GM18519 (cell line): ENCODE measurements around the gene NACA2.
"Not testable (repeated sequence)": the region's sequence is repeated elsewhere in the genome, so short reads cannot be mapped to it uniquely, and the experiment has no call there.

Experiments used
- ATAC-seq: cut with Tn5 transposase; IDR thresholded peaks from one replicate; pipeline ENCODE4 v1.9.1; 2021; ENCODE audit warnings: mild to moderate bottlenecking, moderate library complexity; ENCODE audit not compliant: unreplicated experiment, low FRiP score

NACA2 gene

DNA sequence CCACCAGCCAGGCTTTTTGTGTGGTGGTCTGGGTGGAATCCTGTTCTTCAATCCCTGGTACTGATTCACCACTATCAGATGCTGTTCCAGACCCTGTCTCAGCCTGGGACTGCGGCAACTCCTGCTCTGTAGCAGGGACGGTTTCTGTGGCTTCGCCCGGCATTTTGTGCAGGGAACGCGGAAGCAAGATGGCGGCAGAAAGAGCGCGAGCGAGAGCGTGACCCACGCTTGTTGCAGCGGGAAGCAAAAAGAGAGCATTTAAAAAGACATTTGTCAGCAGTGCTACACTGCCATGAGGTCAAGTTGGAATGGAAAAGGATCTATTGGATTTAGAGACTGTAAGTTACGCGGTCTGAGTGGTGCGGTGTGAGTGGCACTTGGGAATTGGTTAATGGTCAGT is at the start of gene NACA2:
Gene NACA2, minus strand, starts transcription at position 202 of the 400 bp plus-strand sequence. Its CDS starts 39 bp downstream, at position 163.
- no peak for ATAC-seq

- ATAC-seq, result no peak
Measured at GRCh38 chr17:61639818-61640217, 48.8 kb upstream of the NACA2 start.

- no peak for ATAC-seq
Measured at GRCh38 chr17:61638087-61638486, 47.1 kb upstream of the NACA2 start.

GRCh38 chr17:61635913-61636432 is 45.0 kb upstream of the NACA2 start:
- ATAC-seq, result no peak

- no peak for ATAC-seq
Measured at GRCh38 chr17:61634942-61635538, 44.0 kb upstream of the NACA2 start.

DNA sequence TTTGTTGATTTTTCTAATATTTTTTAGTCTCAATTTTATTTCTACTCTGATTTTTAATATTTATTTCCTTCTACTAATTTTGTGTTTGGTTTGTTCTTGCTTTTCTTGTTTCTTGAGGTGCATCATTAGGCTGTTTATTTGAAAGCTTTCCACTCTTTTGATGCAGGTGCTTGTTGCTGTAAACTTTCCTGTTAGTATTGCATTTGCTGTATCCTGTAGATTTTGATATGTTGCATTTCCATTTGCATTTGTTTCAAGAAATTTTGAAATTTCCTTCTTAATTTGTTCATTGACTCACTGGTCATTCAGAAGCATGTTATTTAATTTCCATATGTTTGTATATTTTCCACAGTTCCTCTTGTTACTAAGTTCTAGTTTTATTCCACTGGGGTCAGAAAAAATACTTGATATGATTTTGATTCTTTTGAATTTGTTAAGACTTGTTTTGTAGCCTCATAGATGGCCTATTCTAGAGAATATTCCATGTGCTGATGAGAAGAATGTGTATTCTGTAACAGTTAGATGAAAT is 43.1 kb upstream of the NACA2 start:
- no peak for ATAC-seq

DNA sequence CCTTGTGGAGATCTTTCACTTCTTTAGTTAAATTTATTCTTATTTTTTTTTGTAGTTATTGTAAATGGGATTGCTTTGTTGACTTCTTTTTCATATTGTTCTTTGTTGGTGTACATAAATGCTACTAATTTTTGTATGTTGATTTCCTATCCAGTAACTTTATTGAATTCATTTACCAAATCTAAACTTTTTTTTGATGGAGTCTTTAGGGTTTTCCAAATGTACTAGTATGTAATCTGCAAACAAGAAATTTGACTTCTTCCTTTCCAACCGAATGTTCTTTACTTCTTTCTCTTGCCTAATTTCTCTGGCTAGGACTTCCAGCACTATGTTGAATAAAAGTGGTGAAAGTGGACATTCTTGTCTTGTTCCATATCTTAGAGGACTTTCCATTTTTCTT is 41.8 kb upstream of the NACA2 start:
- ATAC-seq, result no peak

DNA sequence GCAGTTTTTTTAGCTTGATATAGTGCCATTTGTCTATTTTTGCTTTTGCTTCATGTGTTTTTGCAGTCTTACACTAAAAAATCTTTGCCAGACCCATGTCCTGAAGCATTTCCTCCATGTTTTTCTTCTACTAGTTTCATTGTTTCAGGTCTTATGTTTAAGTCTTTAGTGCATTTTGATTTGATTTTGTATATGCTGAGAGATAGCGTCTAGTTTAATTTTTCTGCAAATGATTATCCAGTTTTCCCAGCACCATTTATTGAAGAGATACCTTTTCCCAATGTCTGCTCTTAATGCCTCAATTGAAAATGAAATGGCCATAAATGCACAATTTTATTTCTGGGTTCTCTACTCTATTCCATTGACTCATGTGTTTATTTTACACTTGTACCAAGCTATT is 40.8 kb upstream of the NACA2 start:
- no peak for ATAC-seq

- ATAC-seq, result not testable (repeated sequence)
Measured at GRCh38 chr17:61628158-61628557, 37.1 kb upstream of the NACA2 start.

DNA sequence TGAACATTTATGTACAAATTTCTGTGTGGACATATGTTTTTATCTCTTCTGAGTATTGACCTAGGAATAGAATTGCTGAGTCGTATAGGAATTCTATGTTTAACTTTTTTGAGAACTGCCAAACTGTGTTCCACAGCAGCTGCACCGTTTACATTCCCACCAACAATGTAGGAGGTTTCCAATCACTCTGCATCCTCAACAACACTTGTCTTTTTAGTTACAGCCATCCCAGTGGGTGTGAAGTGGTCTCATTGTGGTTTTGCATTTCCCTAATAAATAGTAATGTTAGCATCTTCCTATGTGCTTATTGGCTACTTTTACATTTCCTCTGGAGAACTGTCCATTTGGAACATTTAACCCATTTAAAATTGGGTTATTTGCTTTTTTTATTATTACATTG is 36.6 kb upstream of the NACA2 start:
- no peak for ATAC-seq

- no peak for ATAC-seq
Measured at GRCh38 chr17:61627125-61627524, 36.1 kb upstream of the NACA2 start.

DNA sequence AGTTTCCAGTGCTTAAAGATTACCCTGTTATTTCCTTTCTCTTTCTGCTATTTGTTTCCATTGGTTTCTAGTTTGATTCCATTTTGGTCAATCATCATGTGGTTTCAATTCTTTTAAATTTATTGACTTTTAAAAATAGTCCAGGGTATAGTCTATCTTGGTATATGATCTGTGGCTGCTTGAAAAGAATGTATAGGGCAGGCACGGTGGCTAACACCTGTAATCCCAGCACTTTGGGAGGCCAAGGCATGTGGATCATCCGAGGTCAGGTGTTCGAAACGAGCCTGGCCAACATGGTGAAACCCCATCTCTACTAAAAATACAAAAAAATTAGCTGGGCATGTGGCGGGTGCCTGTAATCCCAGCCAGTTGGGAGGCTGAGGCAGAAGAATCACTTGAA is 34.5 kb upstream of the NACA2 start:
- no peak for ATAC-seq

DNA sequence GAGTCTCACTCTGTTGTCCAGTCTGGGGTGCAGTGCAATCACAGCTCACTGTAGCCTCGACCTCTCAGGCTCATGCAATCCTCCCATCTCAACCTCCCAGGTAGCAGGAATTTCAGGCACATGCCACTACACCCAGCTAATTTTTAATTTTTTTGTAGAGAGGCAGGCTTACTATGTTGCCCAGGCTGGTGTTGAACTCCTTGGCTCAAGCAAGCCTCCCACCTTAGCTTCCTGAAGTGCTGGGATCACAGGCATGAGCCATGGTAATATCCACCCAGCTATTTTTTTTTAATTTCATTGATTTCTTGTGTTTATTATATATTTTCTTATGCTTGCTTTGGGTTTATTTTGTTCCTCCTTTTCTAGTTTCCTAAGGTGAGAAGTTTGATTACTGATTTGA is 33.9 kb upstream of the NACA2 start:
- no peak for ATAC-seq

- no peak for ATAC-seq
Measured at GRCh38 chr17:61621317-61621716, 30.3 kb upstream of the NACA2 start.

DNA sequence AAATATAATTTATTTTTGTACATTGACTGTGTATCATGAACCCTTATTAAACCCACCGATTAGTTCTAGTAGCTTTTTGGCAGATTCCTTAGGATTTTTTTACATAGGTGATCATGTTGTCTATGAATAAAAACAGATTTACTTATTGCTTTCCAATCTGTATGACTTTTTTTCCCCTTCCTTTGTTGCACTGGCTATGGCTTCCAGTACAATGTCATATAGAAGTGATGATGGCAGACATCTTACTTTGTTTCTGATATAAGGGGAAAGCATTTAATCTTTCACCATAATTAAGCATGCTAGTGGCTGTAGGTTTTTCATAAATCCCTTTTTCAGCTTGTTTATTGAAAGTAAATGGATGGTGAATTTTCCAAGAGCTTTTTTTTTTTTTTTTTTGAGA is 28.9 kb upstream of the NACA2 start:
- ATAC-seq, result no peak

DNA sequence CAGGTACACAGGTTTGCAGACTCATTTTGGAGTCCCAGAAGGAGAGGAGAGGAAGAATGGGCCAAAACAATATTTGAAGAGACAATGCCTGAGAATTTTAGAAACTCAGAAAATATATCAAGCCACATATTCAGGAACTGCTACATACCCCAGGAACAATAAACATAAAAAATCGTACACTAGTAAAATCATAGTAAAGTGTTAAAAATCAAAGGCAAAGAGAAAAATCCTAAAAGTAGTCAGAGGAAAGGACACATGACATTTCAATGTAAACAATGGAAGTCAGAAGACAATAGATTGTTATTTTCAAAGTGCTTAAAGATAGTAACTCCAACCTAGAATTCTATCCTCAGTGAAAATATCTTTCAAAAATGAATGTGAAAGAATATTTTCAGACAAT is 28.5 kb upstream of the NACA2 start:
- ATAC-seq, result no peak

- ATAC-seq, result no peak
Measured at GRCh38 chr17:61618950-61619349, 27.9 kb upstream of the NACA2 start.

- no peak for ATAC-seq
Measured at GRCh38 chr17:61617330-61617729, 26.3 kb upstream of the NACA2 start.

DNA sequence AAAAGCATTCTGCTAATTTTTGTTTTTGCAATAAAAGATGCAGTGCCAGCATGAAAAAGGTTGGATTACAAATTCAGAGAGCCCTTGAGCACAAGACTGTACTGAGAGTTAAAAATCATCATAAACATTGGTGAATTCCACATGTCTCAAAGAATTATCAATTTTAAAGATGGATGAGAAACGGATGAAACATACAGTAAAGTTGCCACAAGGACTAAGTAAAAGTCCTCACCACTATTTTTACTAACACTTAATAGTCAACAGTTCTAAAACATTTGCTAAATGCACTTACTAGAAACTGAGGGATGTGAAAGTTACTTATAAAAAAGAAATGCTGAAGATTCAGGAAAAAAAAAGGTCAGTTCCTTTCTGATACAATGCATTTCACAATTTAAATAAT is 25.8 kb upstream of the NACA2 start:
- no peak for ATAC-seq

- ATAC-seq, result no peak
Measured at GRCh38 chr17:61614219-61614618, 23.2 kb upstream of the NACA2 start.

DNA sequence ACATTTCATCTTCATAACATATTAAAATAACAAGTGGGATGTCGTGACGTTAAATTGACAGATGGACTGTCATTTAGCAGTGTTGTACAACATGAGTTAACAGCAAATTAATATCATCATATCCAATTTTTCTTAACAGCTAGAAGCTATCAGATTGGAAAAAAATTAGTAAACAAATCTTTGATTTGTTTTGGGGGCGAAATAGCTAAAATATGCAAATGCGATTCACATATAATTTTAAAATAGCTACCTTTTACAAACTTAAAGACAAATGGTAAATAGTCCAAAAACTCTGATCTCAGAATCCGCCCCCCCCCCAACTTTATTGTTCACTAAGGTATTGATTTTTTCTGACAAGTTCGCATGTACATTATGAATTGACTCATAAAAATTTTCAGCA is 20.3 kb upstream of the NACA2 start:
- no peak for ATAC-seq

GRCh38 chr17:61605692-61606091 is 14.7 kb upstream of the NACA2 start:
- ATAC-seq, result no peak

DNA sequence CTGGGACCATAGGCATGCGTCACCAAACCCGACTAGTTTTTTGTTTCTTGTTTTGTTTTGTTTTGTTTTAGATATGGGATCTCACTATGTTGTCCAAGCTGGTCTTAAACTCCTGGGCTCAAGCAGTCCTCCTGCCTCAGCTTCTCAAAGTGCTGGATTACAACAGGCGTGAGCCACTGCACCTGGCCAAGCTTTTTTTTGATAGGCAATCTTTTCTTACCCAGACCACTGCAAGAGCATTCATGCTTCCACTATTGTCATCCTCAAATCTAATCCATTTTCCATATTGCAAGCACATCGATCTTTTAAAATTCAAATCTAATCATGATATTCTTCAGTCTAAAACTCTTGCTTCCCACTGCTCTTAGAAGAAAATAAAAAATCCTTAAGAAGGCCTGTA is 10.3 kb upstream of the NACA2 start:
- ATAC-seq, result no peak
